ENCODE results near the gene DIPK1B. TPM values are rescaled to one million over a fixed set of nuclear protein-coding genes. Genes with fewer than 3 reads are reported as not detected.

The DIPK1B gene
- total RNA-seq, 4 donors from 2014 or later: 7.1 to 13.5 (median 9.5) TPM

- 68% methylated on average over 13 to 15 of the region's 15 CpGs for WGBS, 2 donors
- no peak for DNase-seq (ENCODE audit: low spot score in 2 of 2)
- TF ChIP-seq, protein P1, sequence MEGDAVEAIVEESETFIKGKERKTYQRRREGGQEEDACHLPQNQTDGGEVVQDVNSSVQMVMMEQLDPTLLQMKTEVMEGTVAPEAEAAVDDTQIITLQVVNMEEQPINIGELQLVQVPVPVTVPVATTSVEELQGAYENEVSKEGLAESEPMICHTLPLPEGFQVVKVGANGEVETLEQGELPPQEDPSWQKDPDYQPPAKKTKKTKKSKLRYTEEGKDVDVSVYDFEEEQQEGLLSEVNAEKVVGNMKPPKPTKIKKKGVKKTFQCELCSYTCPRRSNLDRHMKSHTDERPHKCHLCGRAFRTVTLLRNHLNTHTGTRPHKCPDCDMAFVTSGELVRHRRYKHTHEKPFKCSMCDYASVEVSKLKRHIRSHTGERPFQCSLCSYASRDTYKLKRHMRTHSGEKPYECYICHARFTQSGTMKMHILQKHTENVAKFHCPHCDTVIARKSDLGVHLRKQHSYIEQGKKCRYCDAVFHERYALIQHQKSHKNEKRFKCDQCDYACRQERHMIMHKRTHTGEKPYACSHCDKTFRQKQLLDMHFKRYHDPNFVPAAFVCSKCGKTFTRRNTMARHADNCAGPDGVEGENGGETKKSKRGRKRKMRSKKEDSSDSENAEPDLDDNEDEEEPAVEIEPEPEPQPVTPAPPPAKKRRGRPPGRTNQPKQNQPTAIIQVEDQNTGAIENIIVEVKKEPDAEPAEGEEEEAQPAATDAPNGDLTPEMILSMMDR (IDR thresholded peaks at IDR 0.05): no peak
- no peak for TF ChIP-seq POLR2A (IDR thresholded peaks at IDR 0.05)
- no peak overlapping the region for H3K4me3 ChIP-seq (ENCODE audit: low read depth, poor library complexity, severe bottlenecking)
- intact Hi-C loops (cut with DNase I; ENCODE audit: low total_unique reads): no loop called here
Measured at GRCh38 chr9:136690806-136691261, 21.5 kb upstream of the DIPK1B start.

DNA sequence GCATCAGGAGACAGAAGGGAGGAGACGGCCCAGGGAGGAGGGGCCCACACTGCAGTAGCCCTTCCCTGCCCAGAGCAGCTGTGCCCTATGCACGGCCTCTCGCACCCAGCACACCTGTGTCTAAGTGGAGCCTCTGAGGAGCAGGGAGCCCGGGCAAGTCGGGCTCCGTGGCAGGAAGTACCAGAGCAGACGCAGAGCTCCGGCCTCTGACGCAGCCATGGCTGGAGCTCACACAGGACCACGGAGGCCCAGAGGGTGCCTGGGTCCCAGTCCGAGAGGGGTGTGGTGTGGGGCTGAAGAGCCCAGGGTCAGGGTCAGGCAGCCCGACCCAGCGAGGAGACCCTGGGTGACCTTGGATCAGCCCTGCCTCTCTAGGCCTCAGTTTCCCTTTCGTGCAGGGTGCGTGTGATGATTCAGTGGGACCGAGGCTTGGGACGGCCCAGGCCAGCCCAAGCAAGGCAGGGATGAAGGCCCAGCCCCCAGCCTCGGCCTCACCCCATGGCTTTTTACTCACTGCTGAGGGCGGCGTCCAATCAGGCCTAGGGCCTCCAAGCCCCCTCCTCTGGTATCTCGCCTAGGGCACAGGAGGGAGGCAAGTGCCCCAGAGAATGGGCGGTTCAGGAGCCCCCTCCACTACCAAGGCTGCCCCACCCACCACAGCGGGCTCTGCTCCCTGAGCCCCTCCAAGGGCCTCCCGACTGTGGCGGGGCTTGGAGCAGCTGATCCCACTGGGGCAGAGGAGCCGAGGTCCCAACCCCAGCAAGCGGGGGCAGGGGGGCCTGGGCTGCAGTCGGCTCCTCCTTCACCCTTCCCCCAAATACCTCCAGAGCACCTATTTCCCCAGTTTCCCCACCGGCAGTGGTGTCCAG is 20.8 kb upstream of the DIPK1B start:
- no peak for DNase-seq (ENCODE audit: low spot score in 2 of 2)
- TF ChIP-seq POLR2A (IDR thresholded peaks at IDR 0.05): no peak
- TF ChIP-seq, protein P1 (IDR thresholded peaks at IDR 0.05): no peak
- WGBS, 2 donors: 89 to 92% methylated on average over 13 to 26 of the region's 29 CpGs
- H3K4me3 ChIP-seq (ENCODE audit: low read depth, poor library complexity, severe bottlenecking): no peak overlapping the region
- intact Hi-C loops (cut with DNase I; ENCODE audit: low total_unique reads): no loop called here

GRCh38 chr9:136692185-136693134 is 19.9 kb upstream of the DIPK1B start:
- 86% methylated on average over 22 to 46 of the region's 46 CpGs for WGBS, 2 donors
- intact Hi-C loops (cut with DNase I; ENCODE audit: low total_unique reads): no loop called here
- H3K4me3 ChIP-seq (ENCODE audit: low read depth, poor library complexity, severe bottlenecking): no peak overlapping the region
- no peak for DNase-seq (ENCODE audit: low spot score in 2 of 2)
- no peak for TF ChIP-seq POLR2A (IDR thresholded peaks at IDR 0.05)
- TF ChIP-seq, protein P1 (IDR thresholded peaks at IDR 0.05): no peak

- DNase-seq (ENCODE audit: low spot score in 2 of 2): no peak
- H3K4me3 ChIP-seq (ENCODE audit: low read depth, poor library complexity, severe bottlenecking): no peak overlapping the region
- TF ChIP-seq POLR2A (IDR thresholded peaks at IDR 0.05): no peak
- TF ChIP-seq, protein P1 (IDR thresholded peaks at IDR 0.05): no peak
- intact Hi-C loops (cut with DNase I; ENCODE audit: low total_unique reads): no loop called here
- WGBS, 2 donors: 77 to 79% methylated on average over 14 of the region's 14 CpGs
Measured at GRCh38 chr9:136693135-136693489, 19.3 kb upstream of the DIPK1B start.

DNA sequence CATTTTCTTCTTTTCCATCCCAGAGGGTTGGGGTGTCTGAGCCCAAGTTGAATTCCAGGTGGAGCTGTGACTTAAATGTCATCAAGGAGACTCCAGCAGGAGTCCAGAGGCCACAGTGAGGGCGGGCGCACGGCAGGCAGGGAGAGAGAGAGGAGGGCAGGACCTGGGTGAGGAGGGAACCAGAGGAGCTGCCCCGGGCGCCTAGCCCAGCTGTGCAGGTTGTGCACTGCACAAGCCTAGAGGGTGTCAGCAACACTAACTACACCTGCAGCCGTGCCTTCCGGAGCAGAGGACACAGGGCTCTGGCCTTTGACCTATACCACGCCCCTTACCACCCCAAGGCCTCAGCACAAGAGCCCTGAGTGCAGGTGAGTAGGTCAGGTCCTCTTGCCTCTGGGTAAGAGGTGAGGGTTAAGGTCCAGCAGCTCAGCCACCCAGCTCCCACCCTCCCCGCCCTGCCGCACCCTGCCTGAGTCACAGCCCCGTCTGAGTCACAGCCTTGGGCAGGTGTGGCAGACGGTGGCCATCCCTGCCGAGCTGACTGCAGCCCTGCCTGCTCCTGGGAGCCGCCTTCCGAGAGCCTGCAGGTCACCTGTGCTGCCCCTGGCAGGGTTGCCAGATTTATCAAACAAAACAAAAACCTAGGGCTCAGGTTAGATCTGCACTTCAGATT is 18.7 kb upstream of the DIPK1B start:
- DNase-seq (ENCODE audit: low spot score in 2 of 2): no peak
- H3K4me3 ChIP-seq (ENCODE audit: low read depth, poor library complexity, severe bottlenecking): no peak overlapping the region
- no peak for TF ChIP-seq POLR2A (IDR thresholded peaks at IDR 0.05)
- TF ChIP-seq, protein P1 (IDR thresholded peaks at IDR 0.05): no peak
- WGBS, 2 donors: 43 to 54% methylated on average over 12 to 13 of the region's 15 CpGs
- intact Hi-C loops (cut with DNase I; ENCODE audit: low total_unique reads): no loop called here
